ENCODE results near the gene HIBCH.
"Not testable (repeated sequence)": the region's sequence is repeated elsewhere in the genome, so short reads cannot be mapped to it uniquely, and the experiment has no call there.

Gene HIBCH

GRCh38 chr2:190333928-190334327 lies 14.3 kb upstream of the HIBCH start:
- no peak overlapping the region for H3K4me3 Mint-ChIP-seq
- H3K27ac Mint-ChIP-seq: no peak overlapping the region
- H3K4me1 Mint-ChIP-seq: no peaks in the 10 kb centered on the region
- peaks cover 2% of the 10 kb centered on the region for H3K27me3 Mint-ChIP-seq
- H3K9me3 Mint-ChIP-seq: no peaks in the 10 kb centered on the region
- no peaks in the 10 kb centered on the region for H3K36me3 Mint-ChIP-seq (ENCODE audit: low read depth)
- DNase-seq (no peak), ATAC-seq (no peak)

- Mint-ChIP-seq H3K4me1 (no peaks in the 10 kb centered on the region), H3K27ac (no peak overlapping the region), H3K36me3 (ENCODE audit: low read depth) (no peaks in the 10 kb centered on the region), H3K27me3 (peaks cover 2% of the 10 kb centered on the region), H3K9me3 (no peaks in the 10 kb centered on the region), H3K4me3 (no peak overlapping the region)
- DNase-seq (no peak), ATAC-seq (no peak)
Measured at GRCh38 chr2:190333395-190333794, 13.8 kb upstream of the HIBCH start.

GRCh38 chr2:190328573-190329147 lies 9.0 kb upstream of the HIBCH start:
- Mint-ChIP-seq H3K4me1 (no peaks in the 10 kb centered on the region), H3K27me3 (peaks cover 8% of the 10 kb centered on the region), H3K27ac (no peak overlapping the region), H3K36me3 (ENCODE audit: low read depth) (no peaks in the 10 kb centered on the region), H3K9me3 (no peaks in the 10 kb centered on the region), H3K4me3 (no peak overlapping the region)
- DNase-seq (no peak), ATAC-seq (no peak)

GRCh38 chr2:190327867-190328572 lies 8.4 kb upstream of the HIBCH start:
- Mint-ChIP-seq H3K36me3 (ENCODE audit: low read depth) (no peaks in the 10 kb centered on the region), H3K27ac (no peak overlapping the region), H3K4me3 (no peak overlapping the region), H3K4me1 (no peaks in the 10 kb centered on the region), H3K9me3 (no peaks in the 10 kb centered on the region), H3K27me3 (peaks cover 8% of the 10 kb centered on the region)
- ATAC-seq: no peak
- no peak for DNase-seq

- H3K27ac Mint-ChIP-seq: no peak overlapping the region
- DNase-seq: no peak
- no peak overlapping the region for H3K4me3 Mint-ChIP-seq
- no peaks in the 10 kb centered on the region for H3K36me3 Mint-ChIP-seq (ENCODE audit: low read depth)
- peaks cover 6% of the 10 kb centered on the region for H3K27me3 Mint-ChIP-seq
- peaks cover 12% of the 10 kb centered on the region for H3K4me1 Mint-ChIP-seq
- no peaks in the 10 kb centered on the region for H3K9me3 Mint-ChIP-seq
- no peak for ATAC-seq
Measured at GRCh38 chr2:190325588-190325987, 6.0 kb upstream of the HIBCH start.

- ATAC-seq: no peak
- no peak for DNase-seq
- H3K36me3 Mint-ChIP-seq (ENCODE audit: low read depth): peaks cover 2% of the 10 kb centered on the region
Measured at GRCh38 chr2:190323406-190323805, 3.8 kb upstream of the HIBCH start.

GRCh38 chr2:190320696-190321095 lies 1.1 kb upstream of the HIBCH start:
- H3K9me3 Mint-ChIP-seq: no peaks in the 10 kb centered on the region
- DNase-seq (peak; percentile 18), ATAC-seq (peak; percentile 51)
- H3K27ac Mint-ChIP-seq: peak overlapping the region; percentile 97
- peak overlapping the region; percentile 99 for H3K4me3 Mint-ChIP-seq
- peaks cover 3% of the 10 kb centered on the region for H3K36me3 Mint-ChIP-seq (ENCODE audit: low read depth)
- H3K4me1 Mint-ChIP-seq: peaks cover 56% of the 10 kb centered on the region
- H3K27me3 Mint-ChIP-seq: peaks cover under 1% of the 10 kb centered on the region

More at GRCh38 chr2:190323406-190323805, 3.8 kb upstream of the HIBCH start:
- Mint-ChIP-seq H3K4me1 (peaks cover 31% of the 10 kb centered on the region), H3K27ac (no peak overlapping the region), H3K27me3 (peaks cover 6% of the 10 kb centered on the region), H3K9me3 (no peaks in the 10 kb centered on the region), H3K4me3 (no peak overlapping the region)

GRCh38 chr2:190318931-190319554 lies 583 bp downstream of the HIBCH start:
- DNase-seq: peak; percentile 10
- peak overlapping the region; percentile 99 for H3K4me3 Mint-ChIP-seq
- peaks cover 68% of the 10 kb centered on the region for H3K4me1 Mint-ChIP-seq
- peak; percentile 9 for ATAC-seq
- peak overlapping the region; percentile 97 for H3K27ac Mint-ChIP-seq
- peaks cover 6% of the 10 kb centered on the region for H3K36me3 Mint-ChIP-seq (ENCODE audit: low read depth)
- H3K9me3 Mint-ChIP-seq: no peaks in the 10 kb centered on the region
- no peaks in the 10 kb centered on the region for H3K27me3 Mint-ChIP-seq

- no peak for DNase-seq
- H3K9me3 Mint-ChIP-seq: no peaks in the 10 kb centered on the region
- H3K4me3 Mint-ChIP-seq: peak overlapping the region; percentile 99
- H3K36me3 Mint-ChIP-seq (ENCODE audit: low read depth): peaks cover 6% of the 10 kb centered on the region
- no peaks in the 10 kb centered on the region for H3K27me3 Mint-ChIP-seq
- peak overlapping the region; percentile 97 for H3K27ac Mint-ChIP-seq
- H3K4me1 Mint-ChIP-seq: peaks cover 68% of the 10 kb centered on the region
- no peak for ATAC-seq
Measured at GRCh38 chr2:190318514-190318913, 1.1 kb downstream of the HIBCH start.

- Mint-ChIP-seq H3K27me3 (no peaks in the 10 kb centered on the region), H3K4me1 (peaks cover 53% of the 10 kb centered on the region), H3K4me3 (no peak overlapping the region), H3K27ac (no peak overlapping the region), H3K36me3 (ENCODE audit: low read depth) (peaks cover 14% of the 10 kb centered on the region), H3K9me3 (no peaks in the 10 kb centered on the region)
- ATAC-seq: no peak
- no peak for DNase-seq
Measured at GRCh38 chr2:190315273-190315672, 4.4 kb downstream of the HIBCH start.

- Mint-ChIP-seq H3K4me3 (no peak overlapping the region), H3K36me3 (ENCODE audit: low read depth) (peaks cover 21% of the 10 kb centered on the region), H3K9me3 (no peaks in the 10 kb centered on the region), H3K27ac (no peak overlapping the region), H3K4me1 (peaks cover 41% of the 10 kb centered on the region), H3K27me3 (no peaks in the 10 kb centered on the region)
- ATAC-seq (no peak), DNase-seq (no peak)
Measured at GRCh38 chr2:190313880-190314279, 5.7 kb downstream of the HIBCH start.

GRCh38 chr2:190312635-190313025 lies 7.0 kb downstream of the HIBCH start:
- Mint-ChIP-seq H3K36me3 (ENCODE audit: low read depth) (peaks cover 21% of the 10 kb centered on the region), H3K4me1 (peaks cover 29% of the 10 kb centered on the region)
- H3K9me3 Mint-ChIP-seq, H3K27me3 Mint-ChIP-seq, H3K27ac Mint-ChIP-seq, DNase-seq, ATAC-seq, H3K4me3 Mint-ChIP-seq: not testable (repeated sequence)

GRCh38 chr2:190311893-190312634 lies 7.6 kb downstream of the HIBCH start:
- H3K27me3 Mint-ChIP-seq: no peaks in the 10 kb centered on the region
- no peak overlapping the region for H3K27ac Mint-ChIP-seq
- H3K4me3 Mint-ChIP-seq: no peak overlapping the region
- peaks cover 21% of the 10 kb centered on the region for H3K36me3 Mint-ChIP-seq (ENCODE audit: low read depth)
- DNase-seq (no peak), ATAC-seq (no peak)
- H3K4me1 Mint-ChIP-seq: peaks cover 23% of the 10 kb centered on the region
- no peaks in the 10 kb centered on the region for H3K9me3 Mint-ChIP-seq

GRCh38 chr2:190308031-190308430 lies 11.6 kb downstream of the HIBCH start:
- Mint-ChIP-seq H3K27me3 (no peaks in the 10 kb centered on the region), H3K4me3 (no peak overlapping the region), H3K9me3 (no peaks in the 10 kb centered on the region), H3K36me3 (ENCODE audit: low read depth) (peaks cover 24% of the 10 kb centered on the region), H3K4me1 (peaks cover 5% of the 10 kb centered on the region), H3K27ac (no peak overlapping the region)
- ATAC-seq (no peak), DNase-seq (no peak)

Measured in activated naive CD8-positive, alpha-beta T cell treated with anti-CD3 and anti-CD28 coated beads, Interleukin-2, amount 50 U/mL, for 24 hours (primary cell).